Kidney (tissue), 14 donors: ENCODE data around the gene GUK1. TPM values are rescaled to one million over a fixed set of nuclear protein-coding genes. Genes with fewer than 3 reads are reported as not detected.

Experiments used
- DNase-seq, 5 donors: peaks; one replicate each; pipeline ENCODE4 v3.0.0-alpha.2; 2013 to 2020
- FAIRE-seq: peaks from 2 replicates; lab custom pipeline; 2012; peaks lifted over from hg19 to GRCh38; lab: Jason Lieb, UNC
- H3K27ac ChIP-seq, 2 donors: one replicate each; pipeline ENCODE4 v1.7.0; 2013; ENCODE audit warnings: low read depth in 2 of 2, low read length in 2 of 2, inconsistent platforms in 1 of 2
- H3K27me3 ChIP-seq: one replicate; pipeline ENCODE4 v1.7.1; 2013; ENCODE audit warnings: low read length, inconsistent platforms; ENCODE audit not compliant: control insufficient read depth, insufficient read depth
- H3K36me3 ChIP-seq, 3 donors: one replicate each; pipeline versions ENCODE4 v1.7.0 to v1.7.1; 2013; ENCODE audit warnings: low read length in 3 of 3, control low read depth in 1 of 3, inconsistent platforms in 1 of 3; ENCODE audit not compliant: insufficient read depth in 3 of 3, control insufficient read depth in 2 of 3
- H3K4me1 ChIP-seq, 3 donors: one replicate each; pipeline versions ENCODE4 v1.7.0 to v1.7.1; 2013; ENCODE audit warnings: low read length in 3 of 3, inconsistent platforms in 1 of 3, low read depth in 1 of 3; ENCODE audit not compliant: control insufficient read depth in 2 of 3, insufficient read depth in 2 of 3
- H3K4me3 ChIP-seq, 3 donors: one replicate each; pipeline versions ENCODE4 v1.7.0 to v1.8.1; 2013; ENCODE audit warnings: low read length in 3 of 3, control low read depth in 1 of 3, inconsistent platforms in 1 of 3
- H3K9ac ChIP-seq, 3 donors: one replicate each; pipeline versions ENCODE4 v1.7.0 to v1.7.1; 2013; ENCODE audit warnings: low read length in 3 of 3, control low read depth in 1 of 3, inconsistent platforms in 1 of 3
- H3K9me3 ChIP-seq, 3 donors: one replicate each; pipeline versions ENCODE4 v1.7.0 to v1.7.1; 2013; ENCODE audit warnings: low read length in 3 of 3, control low read depth in 1 of 3, inconsistent platforms in 1 of 3; ENCODE audit not compliant: control insufficient read depth in 2 of 3, insufficient read depth in 1 of 3
- intact Hi-C: fragments of 100-400 bp; cut with DNase I; formaldehyde crosslinking; loops from one replicate; pipeline ENCODE4 v1.11.1; 2022
- polyA plus RNA-seq: library from polyadenylated mRNA; stranded (reverse); fragments of 350-450 nt; fragmentation: Illumina TruSeq; extraction: RNeasy Lipid Tissue Mini Kit (QIAGEN cat#74804); gene quantifications from one replicate; pipeline ENCODE4 v1.2.3, GENCODE V29; 2014; ENCODE audit warnings: low read depth, low replicate concordance; ENCODE audit not compliant: insufficient read depth
- total RNA-seq: library from RNA; stranded (reverse); fragmentation: NEBNext Ultra II Directional; extraction: Animal tissue kit (Norgen Biotek cat#: 25700); gene quantifications from one replicate; pipeline ENCODE4 v1.2.1, GENCODE V29; 2021
- TF ChIP-seq, protein P1 (sequence below): IDR thresholded peaks from 3 replicates; pipeline ENCODE4 v1.5.1; 2012; ENCODE audit warnings: mild to moderate bottlenecking, moderate library complexity, borderline replicate concordance; ENCODE audit not compliant: insufficient read depth; ENCODE audit errors: extremely low read depth
- donor health status: control.
- donor health status: control.
- donor health status: control.
- donor health status: control.
- donor health status: control.
- donor health status: DM: yes; HTN: yes; CAD: no.
- donor health status: Normal renal cell carcinoma (clear cell type).

The GUK1 gene
- total and polyA plus RNA-seq, 2 donors from 2014 or later, result 221 to 410 TPM

DNA sequence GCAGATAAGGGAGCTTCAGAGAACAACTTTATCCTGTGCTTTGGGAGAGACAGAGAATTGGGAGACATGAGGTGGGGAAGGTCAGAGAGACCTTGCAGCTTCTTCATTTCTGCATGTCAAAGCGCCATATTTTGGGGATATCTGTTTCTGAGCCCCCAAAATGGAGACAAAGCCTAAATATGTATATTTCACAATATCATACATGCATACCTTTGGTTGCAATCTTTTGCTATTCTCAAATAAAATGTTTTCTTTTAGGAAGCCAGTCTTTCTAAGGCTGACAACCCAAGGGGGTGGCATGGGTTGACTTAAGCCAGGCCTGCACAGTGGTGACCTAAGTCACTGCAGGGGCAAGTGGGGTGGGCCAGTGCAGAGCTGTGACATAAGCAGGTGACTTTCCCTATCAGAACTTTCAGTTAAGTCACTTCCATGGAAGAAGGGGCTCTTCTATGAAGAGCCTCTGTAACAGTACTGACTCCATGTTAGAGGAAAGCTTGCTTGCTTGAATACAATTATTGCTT, 17.1 kb upstream of the GUK1 start:
- FAIRE-seq (no peak), DNase-seq (no peak)
- intact Hi-C loops, result no loop called here
- Histone ChIP-seq H3K27ac (no peak overlapping the region), H3K27me3 (no peaks in the 10 kb centered on the region), H3K36me3 (no peaks in the 10 kb centered on the region), H3K4me3 (no peak overlapping the region), H3K4me1 (no peaks in the 10 kb centered on the region), H3K9ac (no peak overlapping the region), H3K9me3 (no peaks in the 10 kb centered on the region)
- TF ChIP-seq, protein P1, sequence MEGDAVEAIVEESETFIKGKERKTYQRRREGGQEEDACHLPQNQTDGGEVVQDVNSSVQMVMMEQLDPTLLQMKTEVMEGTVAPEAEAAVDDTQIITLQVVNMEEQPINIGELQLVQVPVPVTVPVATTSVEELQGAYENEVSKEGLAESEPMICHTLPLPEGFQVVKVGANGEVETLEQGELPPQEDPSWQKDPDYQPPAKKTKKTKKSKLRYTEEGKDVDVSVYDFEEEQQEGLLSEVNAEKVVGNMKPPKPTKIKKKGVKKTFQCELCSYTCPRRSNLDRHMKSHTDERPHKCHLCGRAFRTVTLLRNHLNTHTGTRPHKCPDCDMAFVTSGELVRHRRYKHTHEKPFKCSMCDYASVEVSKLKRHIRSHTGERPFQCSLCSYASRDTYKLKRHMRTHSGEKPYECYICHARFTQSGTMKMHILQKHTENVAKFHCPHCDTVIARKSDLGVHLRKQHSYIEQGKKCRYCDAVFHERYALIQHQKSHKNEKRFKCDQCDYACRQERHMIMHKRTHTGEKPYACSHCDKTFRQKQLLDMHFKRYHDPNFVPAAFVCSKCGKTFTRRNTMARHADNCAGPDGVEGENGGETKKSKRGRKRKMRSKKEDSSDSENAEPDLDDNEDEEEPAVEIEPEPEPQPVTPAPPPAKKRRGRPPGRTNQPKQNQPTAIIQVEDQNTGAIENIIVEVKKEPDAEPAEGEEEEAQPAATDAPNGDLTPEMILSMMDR, result no peak

DNA sequence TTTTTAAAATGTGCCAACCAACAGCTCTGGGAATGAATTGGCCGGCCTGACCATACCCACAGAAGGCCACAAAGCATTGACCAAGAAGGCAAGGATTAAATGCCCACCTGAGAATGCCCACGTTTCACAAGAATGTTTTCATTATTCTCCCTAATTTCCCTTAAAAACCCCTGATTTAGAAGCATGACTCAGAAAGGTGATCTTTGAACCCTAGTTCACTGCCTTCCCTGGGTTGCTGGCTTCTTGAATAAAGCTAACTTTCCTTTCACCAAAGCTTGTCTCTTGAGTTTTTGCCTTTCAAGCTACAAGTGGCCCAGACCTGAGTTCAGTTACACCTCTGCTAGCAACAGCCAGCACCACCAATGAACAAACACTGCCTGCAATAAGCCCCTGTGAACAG, 16.6 kb upstream of the GUK1 start:
- TF ChIP-seq, protein P1, result no peak
- no peak for FAIRE-seq
- H3K27ac ChIP-seq, result no peak overlapping the region
- no peak for DNase-seq
- H3K4me1 ChIP-seq, result no peaks in the 10 kb centered on the region
- no peaks in the 10 kb centered on the region for H3K27me3 ChIP-seq
- no peak overlapping the region for H3K9ac ChIP-seq
- intact Hi-C loops, result no loop called here
- no peak overlapping the region for H3K4me3 ChIP-seq
- no peaks in the 10 kb centered on the region for H3K36me3 ChIP-seq
- no peaks in the 10 kb centered on the region for H3K9me3 ChIP-seq

DNA sequence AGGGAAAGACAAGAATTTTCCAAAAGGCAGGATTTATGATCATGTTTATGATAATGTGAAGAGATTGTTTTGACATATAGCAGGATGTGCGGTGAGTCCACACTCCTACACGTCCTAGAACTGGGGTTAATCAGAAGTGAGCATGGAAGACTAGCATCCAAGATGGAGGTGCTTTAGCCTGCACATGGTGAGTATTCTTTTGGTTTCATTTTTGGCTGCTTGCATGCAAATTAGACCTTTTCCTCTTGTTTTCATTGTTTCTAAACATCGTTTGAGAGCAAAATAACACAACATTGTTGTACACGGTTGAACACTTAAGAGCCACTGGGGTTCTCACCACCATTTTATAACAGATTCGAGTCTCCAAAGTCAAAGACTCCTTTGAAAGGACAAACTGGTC, 14.9 kb upstream of the GUK1 start:
- no peaks in the 10 kb centered on the region for H3K36me3 ChIP-seq
- FAIRE-seq (no peak), DNase-seq (no peak)
- TF ChIP-seq, protein P1, result no peak
- no peaks in the 10 kb centered on the region for H3K9me3 ChIP-seq
- H3K4me3 ChIP-seq, result no peak overlapping the region
- no peaks in the 10 kb centered on the region for H3K4me1 ChIP-seq
- no peak overlapping the region for H3K27ac ChIP-seq
- no peaks in the 10 kb centered on the region for H3K27me3 ChIP-seq
- H3K9ac ChIP-seq, result no peak overlapping the region
- intact Hi-C loops, result no loop called here

DNA sequence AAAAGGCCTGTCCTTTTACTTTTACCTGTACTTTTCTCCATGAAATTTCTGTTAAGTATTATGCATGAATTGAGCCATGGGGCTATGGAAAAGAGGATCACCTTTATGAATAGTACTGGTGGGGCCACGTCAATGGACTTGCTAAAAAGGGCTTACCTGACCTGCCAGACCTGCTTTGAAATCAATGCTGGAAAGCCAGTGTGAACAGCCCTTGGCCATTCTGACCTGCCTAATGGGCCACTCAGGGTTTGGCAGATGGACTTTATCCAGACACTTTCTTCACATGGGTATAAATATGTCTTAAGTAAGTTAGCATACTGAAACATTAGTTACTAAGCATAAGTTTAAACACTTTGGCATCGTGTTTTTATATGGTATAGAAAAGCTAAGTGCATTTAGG, 8.3 kb upstream of the GUK1 start:
- no peak for FAIRE-seq
- intact Hi-C loops, result no loop called here
- Histone ChIP-seq H3K36me3 (no peaks in the 10 kb centered on the region), H3K9ac (no peak overlapping the region), H3K27ac (no peak overlapping the region), H3K9me3 (no peaks in the 10 kb centered on the region), H3K4me1 (no peaks in the 10 kb centered on the region), H3K4me3 (no peak overlapping the region), H3K27me3 (no peaks in the 10 kb centered on the region)
- TF ChIP-seq, protein P1, result no peak
- no peak for DNase-seq
